B cell (primary cell): ENCODE data around the gene RUSF1. TPM values are rescaled to one million over a fixed set of nuclear protein-coding genes. Genes with fewer than 3 reads are reported as not detected.

ENCODE experiments used
- ATAC-seq: fragments of 200-7000 bp; cut with Tn5 transposase; one replicate; pipeline ENCODE4 v1.10.0; 2021; ENCODE audit warnings: low read depth, mild to moderate bottlenecking, moderate number of reproducible peaks, moderate library complexity
- CTCF ChIA-PET: fragments of 350-600 bp; sonication (Branson Sonifier 250); formaldehyde crosslinking; loops from one replicate; lab custom pipeline; 2021; ENCODE audit warnings: antibody characterized with exemption, inconsistent platforms; lab: Charles Lee
- POLR2A ChIA-PET: fragments of 350-600 bp; sonication (Branson Sonifier 250); formaldehyde crosslinking; loops from one replicate; lab custom pipeline; 2021; ENCODE audit warnings: antibody characterized with exemption; lab: Charles Lee
- DNase-seq: peaks from one replicate; pipeline ENCODE4 v3.0.0; 2013
- H2AFZ ChIP-seq: 2 replicates; pipeline ENCODE4 v1.6.1; 2012; ENCODE audit warnings: mild to moderate bottlenecking, low read depth, low read length; ENCODE audit not compliant: insufficient read depth, poor library complexity, severe bottlenecking
- H3K27ac ChIP-seq, 2 donors: 1 replicate in 1 of 2; 2 replicates in 1 of 2; pipeline ENCODE4 v1.5.1; 2012 to 2013; ENCODE audit warnings: low read length in 2 of 2, mild to moderate bottlenecking in 2 of 2, moderate library complexity in 1 of 2
- H3K27me3 ChIP-seq, 4 experiments: fragments of 200-600 bp in 1 of 4; sonication (generic) in 1 of 4; replicated peaks in 1 of 4; 1 replicate in 2 of 4; 2 replicates in 2 of 4; pipeline versions ENCODE4 v1.6.1 to v1.7.0; 2013 to 2016; ENCODE audit warnings: low read length in 3 of 4, mild to moderate bottlenecking in 2 of 4, mixed read lengths in 1 of 4, moderate library complexity in 1 of 4; ENCODE audit not compliant: insufficient read depth in 4 of 4, control insufficient read depth in 3 of 4; ENCODE audit errors: control extremely low read depth in 1 of 4
- H3K36me3 ChIP-seq, 2 experiments: replicated peaks in 1 of 2; 1 replicate in 1 of 2; 2 replicates in 1 of 2; pipeline versions ENCODE4 v1.6.1 to v1.7.1; 2013; ENCODE audit warnings: low read length in 1 of 2; ENCODE audit not compliant: insufficient read depth in 2 of 2, control insufficient read depth in 1 of 2; ENCODE audit errors: control extremely low read depth in 1 of 2, extremely low read depth in 1 of 2
- H3K4me1 ChIP-seq, 2 donors: fragments of 200-600 bp in 1 of 2; sonication (generic) in 1 of 2; 1 replicate in 1 of 2; 2 replicates in 1 of 2; pipeline versions ENCODE4 v1.5.1 to v1.6.1; 2013 to 2017; ENCODE audit warnings: low read length in 2 of 2; ENCODE audit not compliant: control insufficient read depth in 2 of 2, insufficient read depth in 2 of 2
- H3K4me2 ChIP-seq: replicated peaks from 2 replicates; pipeline ENCODE3; 2012; ENCODE audit warnings: mild to moderate bottlenecking, low read depth, low read length; ENCODE audit not compliant: poor library complexity, severe bottlenecking
- H3K4me3 ChIP-seq, 5 experiments: fragments of 200-600 bp in 1 of 5; sonication (generic) in 1 of 5; 1 replicate in 3 of 5; 2 replicates in 2 of 5; pipeline versions ENCODE4 v1.5.1 to v1.7.0; 2011 to 2016; ENCODE audit warnings: low read length in 4 of 5, mild to moderate bottlenecking in 4 of 5, low read depth in 2 of 5, control low read depth in 1 of 5, moderate library complexity in 1 of 5; ENCODE audit not compliant: insufficient read depth in 1 of 5; ENCODE audit errors: control extremely low read depth in 1 of 5, extremely low read depth in 1 of 5
- H3K79me2 ChIP-seq: fragments of 200-600 bp; sonication (generic); one replicate; pipeline ENCODE4 v1.6.0; 2016; ENCODE audit warnings: low read length; ENCODE audit not compliant: control insufficient read depth, insufficient read depth
- H3K9ac ChIP-seq: fragments of 200-600 bp; sonication (generic); 2 replicates; pipeline ENCODE4 v1.6.1; 2017; ENCODE audit warnings: mild to moderate bottlenecking, low read length, moderate library complexity
- H3K9me3 ChIP-seq, 3 donors: one replicate each; pipeline versions ENCODE4 v1.6.1 to v1.7.1; 2013; ENCODE audit warnings: low read length in 2 of 3; ENCODE audit not compliant: control insufficient read depth in 2 of 3, insufficient read depth in 1 of 3; ENCODE audit errors: control extremely low read depth in 1 of 3
- H4K20me1 ChIP-seq: 2 replicates; pipeline ENCODE4 v1.6.0; 2012; ENCODE audit warnings: mild to moderate bottlenecking, low read length; ENCODE audit not compliant: insufficient read depth, control insufficient read depth, poor library complexity, severe bottlenecking
- H3K27ac Mint-ChIP-seq: one replicate; pipeline ENCODE4 v1.8.0; 2021; ENCODE audit warnings: mixed read lengths
- H3K27me3 Mint-ChIP-seq: one replicate; pipeline ENCODE4 v1.8.0; 2021; ENCODE audit warnings: mixed read lengths
- H3K4me1 Mint-ChIP-seq: one replicate; pipeline ENCODE4 v1.8.0; 2021; ENCODE audit warnings: mixed read lengths
- H3K4me3 Mint-ChIP-seq: one replicate; pipeline ENCODE4 v1.8.0; 2021; ENCODE audit warnings: mixed read lengths
- H3K9me3 Mint-ChIP-seq: one replicate; pipeline ENCODE4 v1.8.0; 2022; ENCODE audit warnings: mixed read lengths; ENCODE audit not compliant: insufficient read depth
- CTCF ChIP-seq: fragments of 200-600 bp; IDR thresholded peaks from one replicate; pipeline ENCODE4 v1.8.0; 2022; ENCODE audit warnings: antibody characterized with exemption, mild to moderate bottlenecking
- EZH2 ChIP-seq: IDR thresholded peaks from 2 replicates; pipeline ENCODE4 v1.6.1; 2012; ENCODE audit warnings: borderline replicate concordance, low read depth, mild to moderate bottlenecking, moderate library complexity, low read length; ENCODE audit not compliant: insufficient read depth, poor library complexity, severe bottlenecking
- WGBS: methylation state at CpG from one replicate; pipeline ENCODE4 v1.1.5; 2013; ENCODE audit warnings: missing lambda C conversion rate; ENCODE audit not compliant: insufficient coverage; 5-methylcytosine and 5-hydroxymethylcytosine counted together
- intact Hi-C: fragments of 100-400 bp; cut with micrococcal nuclease; formaldehyde crosslinking; loops from one replicate; pipeline ENCODE4 v1.10.0; 2022
- polyA plus RNA-seq: library from polyadenylated mRNA; depleted of rRNA; stranded (reverse); fragments of >200 nt; gene quantifications from 2 replicates; pipeline ENCODE4 v1.2.3, GENCODE V29; 2012
- total RNA-seq, 2 donors: library from RNA; stranded (reverse); fragments of 120-200 nt in 1 of 2; gene quantifications; 1 replicate in 1 of 2; 2 replicates in 1 of 2; pipeline versions ENCODE4 v1.2.3 to v1.2.4, GENCODE V29; 2013 to 2022

The RUSF1 gene
- total and polyA plus RNA-seq, 2 donors (not counting 1 experiment from before 2014, with no cell fraction given) = 103 to 132 TPM

- CTCF ChIA-PET = no interaction called here
- H3K27ac Mint-ChIP-seq = no peak overlapping the region
- ATAC-seq = no peak
- DNase-seq = no peak
- Histone ChIP-seq H3K4me2 (no peak overlapping the region), H3K4me3 (no peak overlapping the region), H3K27ac (no peak overlapping the region), H2AFZ (no peak overlapping the region), H3K27me3 (peaks cover 0 to 8% (median 2%) of the 10 kb centered on the region in 4 experiments), H3K9ac (no peak overlapping the region), H4K20me1 (no peaks in the 10 kb centered on the region), H3K36me3 (peaks cover 0 to 20% of the 10 kb centered on the region in 2 experiments), H3K9me3 (no peaks in the 10 kb centered on the region), H3K79me2 (peaks cover 2% of the 10 kb centered on the region), H3K4me1 (peaks cover 14 to 16% of the 10 kb centered on the region in 2 donors)
- 87% methylated on average over 18 of the region's 18 CpGs for WGBS
- no peaks in the 10 kb centered on the region for H3K27me3 Mint-ChIP-seq
- no peaks in the 10 kb centered on the region for H3K9me3 Mint-ChIP-seq
- no peak for TF ChIP-seq EZH2
- TF ChIP-seq CTCF = no peak
- intact Hi-C loops = no loop called here
- POLR2A ChIA-PET = no interaction called here
- H3K4me1 Mint-ChIP-seq = peaks cover 32% of the 10 kb centered on the region
- H3K4me3 Mint-ChIP-seq = peak overlapping the region; percentile 68
These were observed 41.8 kb downstream of the RUSF1 start for GRCh38 chr16:31466381-31466841.

- Histone ChIP-seq H3K9me3 (no peaks in the 10 kb centered on the region), H4K20me1 (no peaks in the 10 kb centered on the region), H3K4me3 (no peak overlapping the region), H3K4me1 (peaks cover 12% of the 10 kb centered on the region in 2 donors), H3K27me3 (peaks cover 0 to 2% (median 0%) of the 10 kb centered on the region in 4 experiments), H3K79me2 (peaks cover 7% of the 10 kb centered on the region), H3K9ac (no peak overlapping the region), H3K4me2 (no peak overlapping the region), H2AFZ (no peak overlapping the region), H3K27ac (no peak overlapping the region), H3K36me3 (peaks cover 0 to 20% of the 10 kb centered on the region in 2 experiments)
- ChIA-PET POLR2A (no interaction called here), CTCF (no interaction called here)
- no peak for TF ChIP-seq EZH2
- no peak for TF ChIP-seq CTCF
- Mint-ChIP-seq H3K4me3 (no peak overlapping the region), H3K27me3 (no peaks in the 10 kb centered on the region), H3K4me1 (peaks cover 32% of the 10 kb centered on the region), H3K9me3 (no peaks in the 10 kb centered on the region), H3K27ac (no peak overlapping the region)
- DNase-seq = no peak
- intact Hi-C loops = no loop called here
- 72% methylated on average over 18 of the region's 20 CpGs for WGBS
- ATAC-seq = no peak
These were observed 42.3 kb downstream of the RUSF1 start for GRCh38 chr16:31465788-31466370.
